Measurements from ENCODE around the gene HIPK2.

The HIPK2 gene

DNA sequence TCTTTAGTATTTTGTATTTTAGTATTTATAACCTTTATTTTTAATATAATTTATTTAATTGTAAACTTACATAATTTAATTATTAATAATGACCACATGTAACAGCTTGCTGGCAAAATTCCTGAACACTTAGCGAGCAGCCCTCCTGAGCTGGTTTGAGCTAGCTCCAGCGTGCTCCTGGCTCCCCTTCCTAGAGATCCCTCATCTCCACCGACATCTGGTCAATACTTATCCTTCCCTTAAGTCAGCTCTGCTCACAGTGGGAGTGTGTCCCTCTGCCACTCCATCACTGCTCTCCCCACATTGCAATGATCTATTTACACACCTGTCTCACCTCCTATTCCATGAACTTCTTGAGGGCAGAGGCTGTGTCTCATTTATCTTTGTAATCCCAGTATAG, 30.6 kb upstream of the HIPK2 start:
- no peak overlapping the region for H2AFZ ChIP-seq (ENCODE audit: low read depth, low read length)
- no peaks in the 10 kb centered on the region for H3K27me3 ChIP-seq (ENCODE audit: insufficient read depth, low read length)
- no peaks in the 10 kb centered on the region for H3K4me1 ChIP-seq (ENCODE audit: insufficient read depth, low read length)
- no peaks in the 10 kb centered on the region for H3K36me3 ChIP-seq (ENCODE audit: insufficient read depth, low read length)
- no peaks in the 10 kb centered on the region for H3K9me3 ChIP-seq (ENCODE audit: low read length)
- no peak overlapping the region for H3K4me3 ChIP-seq (ENCODE audit: low read length)

DNA sequence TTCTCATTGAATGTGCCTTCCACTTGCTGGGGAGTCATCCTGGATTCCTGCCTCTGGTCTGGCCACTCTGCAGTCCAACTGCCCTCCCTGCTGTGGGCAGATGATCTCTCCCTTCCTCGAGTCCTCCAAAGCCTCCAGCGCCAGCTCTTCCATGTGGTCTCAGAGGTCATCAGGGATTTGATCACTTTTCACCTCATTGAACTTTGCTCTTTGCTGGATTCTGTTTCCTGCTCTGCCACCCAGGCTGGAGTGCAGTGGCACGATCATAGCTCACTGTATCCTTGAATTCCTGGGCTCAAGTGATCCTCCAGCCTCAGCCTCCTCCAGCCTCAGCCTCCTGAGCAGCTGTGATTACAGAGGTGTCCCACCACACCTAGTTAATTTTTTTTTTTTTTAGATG, 29.2 kb upstream of the HIPK2 start:
- no peaks in the 10 kb centered on the region for H3K9me3 ChIP-seq (ENCODE audit: low read length)
- H3K4me1 ChIP-seq (ENCODE audit: insufficient read depth, low read length): no peaks in the 10 kb centered on the region
- no peaks in the 10 kb centered on the region for H3K36me3 ChIP-seq (ENCODE audit: insufficient read depth, low read length)
- no peaks in the 10 kb centered on the region for H3K27me3 ChIP-seq (ENCODE audit: insufficient read depth, low read length)
- H2AFZ ChIP-seq (ENCODE audit: low read depth, low read length): no peak overlapping the region
- no peak overlapping the region for H3K4me3 ChIP-seq (ENCODE audit: low read length)

DNA sequence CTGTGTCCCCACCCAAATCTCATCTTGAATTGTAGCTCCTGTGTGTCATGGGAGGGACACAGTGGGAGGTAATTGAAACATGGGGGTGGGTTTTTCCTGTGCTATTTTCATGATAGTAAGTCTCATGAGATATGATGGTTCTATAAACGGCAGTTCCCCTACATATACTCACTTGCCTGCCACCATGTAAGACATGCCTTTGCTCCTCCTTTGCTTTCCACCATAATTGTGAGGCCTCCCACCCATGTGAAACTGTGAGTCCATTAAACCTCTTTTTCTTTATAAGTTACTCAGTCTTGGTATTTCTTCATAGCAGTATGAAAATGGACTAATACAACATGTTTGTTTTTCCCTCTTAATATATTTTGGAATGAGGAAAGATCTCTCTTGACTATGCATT, 26.8 kb upstream of the HIPK2 start:
- no peaks in the 10 kb centered on the region for H3K36me3 ChIP-seq (ENCODE audit: insufficient read depth, low read length)
- H3K4me3 ChIP-seq (ENCODE audit: low read length): no peak overlapping the region
- no peaks in the 10 kb centered on the region for H3K4me1 ChIP-seq (ENCODE audit: insufficient read depth, low read length)
- no peak overlapping the region for H2AFZ ChIP-seq (ENCODE audit: low read depth, low read length)
- H3K9me3 ChIP-seq (ENCODE audit: low read length): no peaks in the 10 kb centered on the region
- no peaks in the 10 kb centered on the region for H3K27me3 ChIP-seq (ENCODE audit: insufficient read depth, low read length)

DNA sequence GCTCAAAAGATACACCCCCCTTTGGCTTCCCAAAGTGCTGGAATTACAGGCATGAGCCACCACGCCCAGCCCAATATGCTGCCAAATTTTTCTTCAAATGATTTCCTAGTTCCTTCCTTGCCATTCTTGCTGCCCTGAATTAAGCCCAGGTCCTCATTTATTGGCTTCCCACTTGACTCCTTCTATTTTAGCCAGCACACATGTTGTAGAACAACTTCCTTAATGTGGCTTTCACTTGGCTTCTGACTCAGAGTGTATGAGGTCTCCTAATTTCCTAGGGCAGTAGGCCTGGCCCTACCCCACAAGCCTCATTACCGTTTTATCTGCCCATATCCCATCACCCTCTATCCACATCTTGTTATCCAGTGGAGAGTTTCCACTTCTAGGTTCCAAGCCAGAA, 21.8 kb upstream of the HIPK2 start:
- Histone ChIP-seq H3K27me3 (ENCODE audit: insufficient read depth, low read length) (no peaks in the 10 kb centered on the region), H3K4me1 (ENCODE audit: insufficient read depth, low read length) (peaks cover 9% of the 10 kb centered on the region), H2AFZ (ENCODE audit: low read depth, low read length) (no peak overlapping the region), H3K9me3 (ENCODE audit: low read length) (no peaks in the 10 kb centered on the region), H3K36me3 (ENCODE audit: insufficient read depth, low read length) (no peaks in the 10 kb centered on the region), H3K4me3 (ENCODE audit: low read length) (no peak overlapping the region)

DNA sequence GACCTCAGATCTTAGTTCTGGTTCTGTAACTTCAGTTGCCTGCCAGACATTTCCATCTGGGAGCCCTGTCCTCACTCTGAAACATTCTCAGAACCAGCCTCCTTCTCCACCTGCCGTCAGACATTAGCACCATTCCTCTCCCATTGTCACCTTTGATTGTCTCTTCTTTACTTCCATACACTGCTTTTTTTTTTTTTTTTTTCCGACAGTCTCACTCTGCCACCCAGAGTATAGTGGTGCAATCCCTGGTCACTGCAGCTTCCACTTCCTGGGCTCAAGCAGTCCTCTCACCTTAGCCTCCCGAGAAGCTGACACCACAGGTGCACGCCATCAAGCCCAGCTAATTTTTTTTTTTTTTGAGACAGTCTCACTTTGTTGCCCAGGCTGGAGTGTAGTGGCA, 21.1 kb upstream of the HIPK2 start:
- Histone ChIP-seq H2AFZ (ENCODE audit: low read depth, low read length) (no peak overlapping the region), H3K4me1 (ENCODE audit: insufficient read depth, low read length) (peaks cover 9% of the 10 kb centered on the region), H3K36me3 (ENCODE audit: insufficient read depth, low read length) (no peaks in the 10 kb centered on the region), H3K9me3 (ENCODE audit: low read length) (no peaks in the 10 kb centered on the region), H3K27me3 (ENCODE audit: insufficient read depth, low read length) (no peaks in the 10 kb centered on the region), H3K4me3 (ENCODE audit: low read length) (no peak overlapping the region)

DNA sequence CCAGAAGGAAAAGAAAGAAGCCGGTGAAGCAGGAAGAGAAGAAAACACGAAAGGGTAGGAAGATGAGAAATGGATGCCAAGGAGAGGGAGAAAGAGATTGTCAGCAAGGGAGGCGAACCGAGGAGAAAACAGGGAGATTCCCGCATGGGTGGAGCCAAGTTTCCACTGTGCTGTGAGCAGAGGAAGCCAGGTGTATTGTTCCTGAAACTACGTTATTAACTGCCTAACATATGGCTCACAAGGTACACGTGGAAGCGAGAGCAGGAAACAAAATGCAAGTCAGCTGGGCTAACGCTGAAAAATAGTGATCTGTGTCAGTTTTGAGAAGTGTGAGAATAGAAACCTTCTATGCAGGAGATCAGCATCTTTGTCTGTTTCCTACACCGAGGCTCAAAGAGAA, 20.4 kb upstream of the HIPK2 start:
- no peak overlapping the region for H2AFZ ChIP-seq (ENCODE audit: low read depth, low read length)
- H3K4me3 ChIP-seq (ENCODE audit: low read length): no peak overlapping the region
- no peaks in the 10 kb centered on the region for H3K27me3 ChIP-seq (ENCODE audit: insufficient read depth, low read length)
- H3K4me1 ChIP-seq (ENCODE audit: insufficient read depth, low read length): peaks cover 9% of the 10 kb centered on the region
- H3K36me3 ChIP-seq (ENCODE audit: insufficient read depth, low read length): no peaks in the 10 kb centered on the region
- H3K9me3 ChIP-seq (ENCODE audit: low read length): no peaks in the 10 kb centered on the region

DNA sequence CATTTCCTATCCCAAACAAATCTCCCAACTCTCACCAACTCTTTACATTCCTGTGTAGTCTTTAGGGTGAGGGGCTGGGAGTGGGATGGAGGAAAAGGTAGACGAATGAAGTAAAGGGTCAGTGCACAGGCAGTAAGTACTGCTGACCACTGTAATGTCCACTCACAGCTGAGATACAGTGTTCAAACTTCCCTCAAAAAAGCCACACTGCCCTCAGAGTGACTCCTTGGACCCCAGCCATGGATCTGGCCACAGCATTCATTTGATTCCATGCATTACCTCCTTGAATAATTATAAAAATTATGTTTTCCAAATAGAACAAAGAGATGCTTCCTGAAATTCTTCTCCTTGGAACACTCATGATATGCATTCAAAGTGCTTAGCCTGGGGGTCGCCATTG, 19.8 kb upstream of the HIPK2 start:
- H3K9me3 ChIP-seq (ENCODE audit: low read length): no peaks in the 10 kb centered on the region
- peaks cover 9% of the 10 kb centered on the region for H3K4me1 ChIP-seq (ENCODE audit: insufficient read depth, low read length)
- H3K36me3 ChIP-seq (ENCODE audit: insufficient read depth, low read length): no peaks in the 10 kb centered on the region
- H3K27me3 ChIP-seq (ENCODE audit: insufficient read depth, low read length): no peaks in the 10 kb centered on the region
- H2AFZ ChIP-seq (ENCODE audit: low read depth, low read length): no peak overlapping the region
- H3K4me3 ChIP-seq (ENCODE audit: low read length): no peak overlapping the region

DNA sequence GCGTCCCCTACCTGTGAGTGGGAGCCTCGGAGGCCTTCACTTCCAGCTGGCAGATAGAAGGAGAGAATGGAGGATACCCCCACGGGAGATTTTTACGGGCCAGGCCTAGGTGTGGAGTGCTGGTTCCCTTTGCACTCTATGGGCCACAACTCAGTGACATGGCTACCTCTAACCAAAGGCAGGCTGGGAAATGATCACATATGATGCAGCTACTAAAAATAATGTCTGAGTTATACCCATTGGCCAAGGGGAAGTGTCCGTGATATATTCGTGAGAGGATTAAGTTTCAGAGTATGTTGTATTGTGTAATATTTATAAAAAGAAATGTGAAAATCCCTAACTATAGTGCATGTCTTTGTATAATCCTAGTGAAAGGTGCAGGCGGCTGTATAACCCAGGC, 13.5 kb upstream of the HIPK2 start:
- Histone ChIP-seq H3K9me3 (ENCODE audit: low read length) (no peaks in the 10 kb centered on the region), H2AFZ (ENCODE audit: low read depth, low read length) (no peak overlapping the region), H3K27me3 (ENCODE audit: insufficient read depth, low read length) (no peaks in the 10 kb centered on the region), H3K4me1 (ENCODE audit: insufficient read depth, low read length) (no peaks in the 10 kb centered on the region), H3K36me3 (ENCODE audit: insufficient read depth, low read length) (peaks cover 3% of the 10 kb centered on the region), H3K4me3 (ENCODE audit: low read length) (no peak overlapping the region)

DNA sequence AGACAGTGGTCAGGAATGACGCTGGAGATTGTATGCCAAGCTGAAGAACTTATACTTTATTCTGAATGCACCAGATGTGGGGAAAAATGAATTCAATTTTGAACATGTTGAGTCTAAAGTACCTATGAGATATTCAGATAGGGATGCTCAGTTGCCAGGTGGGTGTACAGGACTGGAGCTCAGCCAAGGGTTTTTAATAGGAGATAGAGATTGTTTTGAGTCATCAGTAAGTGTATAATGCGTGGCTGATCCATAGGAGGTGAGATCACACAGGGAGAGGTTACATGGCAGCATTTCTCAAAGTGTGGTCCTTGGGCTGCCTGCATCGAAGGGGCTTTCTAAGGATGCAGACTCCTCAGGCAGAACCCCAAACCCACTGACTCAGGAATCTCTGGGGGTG, 6.8 kb upstream of the HIPK2 start:
- H3K9me3 ChIP-seq (ENCODE audit: low read length): no peaks in the 10 kb centered on the region
- no peaks in the 10 kb centered on the region for H3K27me3 ChIP-seq (ENCODE audit: insufficient read depth, low read length)
- H3K4me1 ChIP-seq (ENCODE audit: insufficient read depth, low read length): peaks cover 30% of the 10 kb centered on the region
- H2AFZ ChIP-seq (ENCODE audit: low read depth, low read length): no peak overlapping the region
- peaks cover 3% of the 10 kb centered on the region for H3K36me3 ChIP-seq (ENCODE audit: insufficient read depth, low read length)
- H3K4me3 ChIP-seq (ENCODE audit: low read length): no peak overlapping the region

DNA sequence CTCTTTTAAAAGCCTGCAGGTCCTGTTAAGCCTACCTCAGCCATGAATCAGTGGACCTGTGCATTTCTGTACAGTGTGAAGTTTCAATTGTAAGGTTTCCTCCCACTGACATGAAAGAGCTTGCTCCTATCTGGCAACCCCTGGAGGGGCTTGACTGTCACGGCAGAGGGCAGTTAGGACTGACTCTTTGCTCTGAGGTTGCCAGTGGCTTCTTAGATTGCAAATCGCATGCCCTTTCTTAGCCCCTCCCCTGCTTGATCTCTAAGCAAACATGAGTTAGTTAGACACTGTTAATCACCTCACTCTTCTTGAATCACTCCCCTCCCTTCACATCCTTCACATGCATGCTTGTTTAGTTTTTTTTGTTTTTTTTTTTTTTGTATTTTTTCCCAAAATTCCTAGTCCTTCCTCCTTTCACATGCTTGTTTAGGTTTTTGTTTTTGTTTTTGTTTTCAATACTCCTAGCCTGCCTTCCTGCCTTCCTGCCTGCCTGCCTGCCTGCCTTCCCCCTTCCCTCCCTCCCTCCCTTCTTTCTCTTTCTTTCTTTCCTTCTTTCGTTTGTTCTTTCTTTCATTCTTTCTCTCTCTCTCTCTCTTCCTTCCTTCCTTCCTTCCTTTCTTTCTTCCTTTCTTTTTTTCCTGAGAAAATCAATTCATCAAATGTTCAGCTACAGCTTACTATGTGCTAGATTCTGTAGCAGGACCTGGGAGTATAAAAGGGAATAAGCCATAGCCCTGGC, 6.0 kb upstream of the HIPK2 start:
- H3K9me3 ChIP-seq (ENCODE audit: low read length): no peaks in the 10 kb centered on the region
- H2AFZ ChIP-seq (ENCODE audit: low read depth, low read length): no peak overlapping the region
- H3K4me1 ChIP-seq (ENCODE audit: insufficient read depth, low read length): peaks cover 36% of the 10 kb centered on the region
- peaks cover 3% of the 10 kb centered on the region for H3K36me3 ChIP-seq (ENCODE audit: insufficient read depth, low read length)
- no peaks in the 10 kb centered on the region for H3K27me3 ChIP-seq (ENCODE audit: insufficient read depth, low read length)
- no peak overlapping the region for H3K4me3 ChIP-seq (ENCODE audit: low read length)

DNA sequence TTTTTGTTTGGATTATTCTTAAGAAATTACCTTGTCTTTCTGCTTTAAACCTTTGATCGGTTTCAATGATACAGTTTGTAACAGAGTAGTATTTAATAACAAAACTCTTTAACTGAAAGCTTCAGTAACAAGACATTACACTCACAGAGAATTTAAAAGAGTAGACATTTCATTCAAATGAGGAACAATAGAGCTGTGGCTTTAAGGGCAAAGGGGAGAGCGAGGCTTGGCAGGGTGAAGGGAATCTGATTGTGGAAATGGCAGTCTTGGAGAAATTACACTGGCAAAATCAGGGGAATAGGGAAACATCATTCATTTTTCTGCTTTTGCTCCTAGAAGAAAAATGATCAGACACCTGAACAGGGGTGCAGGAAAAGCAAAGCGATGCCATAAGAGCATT, 5.1 kb upstream of the HIPK2 start:
- no peak overlapping the region for H2AFZ ChIP-seq (ENCODE audit: low read depth, low read length)
- peaks cover 3% of the 10 kb centered on the region for H3K36me3 ChIP-seq (ENCODE audit: insufficient read depth, low read length)
- no peaks in the 10 kb centered on the region for H3K9me3 ChIP-seq (ENCODE audit: low read length)
- no peaks in the 10 kb centered on the region for H3K27me3 ChIP-seq (ENCODE audit: insufficient read depth, low read length)
- H3K4me3 ChIP-seq (ENCODE audit: low read length): no peak overlapping the region
- peaks cover 40% of the 10 kb centered on the region for H3K4me1 ChIP-seq (ENCODE audit: insufficient read depth, low read length)

DNA sequence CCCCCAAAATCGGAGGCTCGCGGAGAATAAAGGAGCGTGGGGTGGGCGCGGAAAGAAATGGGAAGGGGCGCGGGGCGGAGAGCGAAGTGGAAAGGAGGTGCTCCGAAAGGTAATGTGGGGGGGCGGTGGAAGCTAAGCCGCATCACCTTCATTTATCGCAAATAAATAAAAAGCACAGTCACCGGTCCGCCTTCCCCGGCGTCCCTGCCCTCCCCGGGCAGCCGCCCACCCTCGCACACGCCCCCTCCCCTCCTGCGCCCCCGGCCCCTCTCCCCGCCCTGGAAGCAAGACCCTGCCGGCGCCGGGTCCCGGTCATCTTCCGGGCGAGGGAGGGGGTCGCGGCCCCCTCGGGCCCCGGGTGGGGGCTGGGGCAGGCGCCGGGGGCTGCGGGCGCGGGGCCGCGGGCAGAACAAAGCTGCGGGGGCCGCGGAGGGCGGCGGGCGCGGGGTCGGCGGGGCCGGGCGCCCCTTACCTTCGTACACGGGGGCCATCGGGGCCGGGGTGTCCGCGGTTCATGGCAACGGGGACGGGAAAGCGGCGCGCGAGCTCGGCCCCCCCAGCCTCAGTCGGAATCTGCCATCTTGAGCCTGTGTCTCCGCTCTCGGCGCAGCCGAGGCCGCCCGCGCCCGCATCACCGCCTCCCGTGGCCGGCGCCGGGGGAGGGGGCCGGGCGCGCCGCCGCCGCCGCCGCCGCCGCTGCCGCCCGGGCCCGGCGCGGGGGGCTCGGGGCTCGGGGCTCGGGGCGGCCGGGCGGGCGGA, 486 bp downstream of the HIPK2 start:
- H3K4me1 ChIP-seq (ENCODE audit: insufficient read depth, low read length): peaks cover 30% of the 10 kb centered on the region
- H3K9me3 ChIP-seq (ENCODE audit: low read length): no peaks in the 10 kb centered on the region
- peaks cover 13% of the 10 kb centered on the region for H3K36me3 ChIP-seq (ENCODE audit: insufficient read depth, low read length)
- peak overlapping the region; percentile 22 for H2AFZ ChIP-seq (ENCODE audit: low read depth, low read length)
- peak overlapping the region; percentile 91 for H3K4me3 ChIP-seq (ENCODE audit: low read length)
- no peaks in the 10 kb centered on the region for H3K27me3 ChIP-seq (ENCODE audit: insufficient read depth, low read length)

DNA sequence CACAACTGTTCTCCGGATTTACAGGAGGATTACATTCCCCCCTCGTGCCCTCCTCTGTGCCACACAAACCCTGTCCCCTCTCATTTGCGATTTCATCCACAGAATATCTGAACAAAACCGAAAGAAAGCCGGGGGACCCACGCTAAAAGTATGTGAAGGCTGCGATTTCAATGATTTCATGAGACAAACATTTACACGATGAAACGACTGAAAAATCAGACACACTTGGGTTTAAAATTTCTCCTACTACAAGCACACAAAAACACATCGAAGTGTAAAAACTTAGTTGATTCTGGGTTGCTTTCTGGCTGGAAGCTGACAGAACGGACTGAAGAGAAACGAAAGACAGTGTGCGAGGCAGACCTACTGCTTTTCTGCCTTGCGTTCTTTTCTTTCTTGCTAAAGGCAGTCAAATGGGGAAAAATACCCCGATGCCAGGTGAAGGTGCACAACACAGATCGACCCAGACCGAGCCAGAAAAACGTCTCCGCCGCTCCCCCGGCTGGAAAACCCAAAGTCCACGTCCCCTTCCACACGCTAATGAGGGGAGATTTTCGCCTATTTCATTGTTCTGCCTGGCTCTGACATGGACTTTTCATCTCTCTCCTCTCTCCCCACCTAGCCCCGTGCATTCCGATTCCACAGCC, 1.2 kb downstream of the HIPK2 start:
- H2AFZ ChIP-seq (ENCODE audit: low read depth, low read length): peak overlapping the region; percentile 22

More for the DNA sequence above, 1.2 kb downstream of the HIPK2 start:
- H3K4me1 ChIP-seq (ENCODE audit: insufficient read depth, low read length): peaks cover 32% of the 10 kb centered on the region
- H3K4me3 ChIP-seq (ENCODE audit: low read length): peak overlapping the region; percentile 91
- no peaks in the 10 kb centered on the region for H3K9me3 ChIP-seq (ENCODE audit: low read length)
- H3K36me3 ChIP-seq (ENCODE audit: insufficient read depth, low read length): peaks cover 13% of the 10 kb centered on the region
- H3K27me3 ChIP-seq (ENCODE audit: insufficient read depth, low read length): no peaks in the 10 kb centered on the region
